Natural killer cell treated with Interleukin-12 subunit alpha and Interleukin-12 subunit beta and Interleukin-15 and Interleukin-18, amount 100 ng/mL, for 72 hours (primary cell): ENCODE measurements around the gene CPEB4. TPM values are rescaled to one million over a fixed set of nuclear protein-coding genes. Genes with fewer than 3 reads are reported as not detected.

ENCODE experiments used
- ATAC-seq, 2 donors: fragments of 150-1000 bp; cut with Tn5 transposase in 1 of 2; sonication (Bioruptor Pico), chemical (Tn5 transposase) in 1 of 2; 2 replicates each; pipeline ENCODE4 v1.10.0; 2021
- DNase-seq: peaks from one replicate; pipeline ENCODE4 v3.0.0; 2022; ENCODE audit warnings: low spot score
- H3K27ac Mint-ChIP-seq, 2 donors: 1 replicate in 1 of 2; 2 replicates in 1 of 2; pipeline ENCODE4 v1.8.0; 2022; ENCODE audit warnings: mixed read lengths in 2 of 2, mild to moderate bottlenecking in 1 of 2, moderate library complexity in 1 of 2
- H3K27me3 Mint-ChIP-seq, 2 donors: 1 replicate in 1 of 2; 2 replicates in 1 of 2; pipeline ENCODE4 v1.8.0; 2022; ENCODE audit warnings: mixed read lengths in 2 of 2
- H3K36me3 Mint-ChIP-seq: one replicate; pipeline ENCODE4 v1.8.0; 2022; ENCODE audit warnings: mixed read lengths
- H3K4me1 Mint-ChIP-seq, 2 donors: 1 replicate in 1 of 2; 2 replicates in 1 of 2; pipeline ENCODE4 v1.8.0; 2022; ENCODE audit warnings: low read depth in 2 of 2, mixed read lengths in 2 of 2, mild to moderate bottlenecking in 1 of 2
- H3K4me3 Mint-ChIP-seq: one replicate; pipeline ENCODE4 v1.8.0; 2022; ENCODE audit warnings: mixed read lengths
- H3K9me3 Mint-ChIP-seq: 2 replicates; pipeline ENCODE4 v1.8.0; 2022; ENCODE audit warnings: mixed read lengths
- total RNA-seq, 2 donors: library from RNA; stranded (reverse); gene quantifications; one replicate each; pipeline ENCODE4 v1.2.3, GENCODE V29; 2022

Gene CPEB4
- total RNA-seq, 2 donors from 2014 or later: 29.9 to 45.6 TPM

DNA sequence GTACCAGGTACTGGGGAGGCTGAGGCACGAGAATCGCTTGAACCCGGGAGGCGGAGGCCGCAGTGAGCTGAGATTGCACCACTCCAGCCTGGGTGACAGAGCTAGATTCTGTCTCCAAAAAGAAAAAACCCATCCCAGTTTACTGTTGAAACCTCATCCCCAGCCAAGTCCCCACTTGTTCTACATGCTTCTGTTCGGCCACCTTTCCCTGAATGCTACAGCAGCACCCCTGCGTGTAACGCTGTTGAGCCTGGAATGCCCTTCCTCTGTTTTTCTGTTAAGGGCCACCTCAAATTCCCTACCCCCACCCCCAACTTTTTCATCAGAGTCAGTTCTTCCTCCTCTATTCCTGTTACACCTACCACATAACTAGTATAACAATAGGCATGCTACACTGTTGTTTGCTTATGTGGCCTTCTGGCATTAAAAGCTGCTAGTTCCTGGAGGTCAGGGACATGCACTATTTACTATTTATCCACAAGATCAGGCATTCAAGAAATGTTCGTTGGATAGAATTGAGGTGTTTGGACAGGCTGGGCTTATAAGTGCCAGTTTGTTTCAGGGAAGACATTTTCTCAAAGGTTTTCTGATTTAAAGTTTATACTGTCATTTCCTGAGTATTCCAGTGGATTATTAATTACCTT is 53.7 kb downstream of the CPEB4 start:
- peaks cover 7 to 10% of the 10 kb centered on the region in 2 donors for H3K4me1 Mint-ChIP-seq
- DNase-seq (no peak), ATAC-seq (no peak)
- no peak overlapping the region for H3K4me3 Mint-ChIP-seq
- H3K27me3 Mint-ChIP-seq: no peaks in the 10 kb centered on the region
- H3K27ac Mint-ChIP-seq: no peak overlapping the region
- H3K36me3 Mint-ChIP-seq: peaks cover 8% of the 10 kb centered on the region
- H3K9me3 Mint-ChIP-seq: no peaks in the 10 kb centered on the region

DNA sequence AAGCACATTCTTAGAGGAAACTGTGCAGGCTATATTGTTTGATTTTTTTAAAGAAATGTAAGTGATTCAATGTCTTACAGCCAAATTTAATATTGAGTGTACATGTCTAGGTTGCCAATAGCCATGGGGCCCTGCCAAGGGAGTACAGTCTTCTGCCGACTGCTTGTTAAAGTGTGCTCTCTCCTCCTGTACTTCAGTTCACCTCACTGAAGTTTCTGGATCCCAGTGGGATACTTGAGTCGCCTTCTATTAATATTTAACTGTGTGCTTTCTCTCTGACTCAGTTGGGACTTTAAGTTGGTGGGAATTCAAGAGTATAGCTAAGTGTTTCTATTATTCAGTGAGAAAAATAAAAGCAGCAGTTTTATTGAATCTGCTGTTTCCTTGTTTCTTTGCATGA is 56.4 kb downstream of the CPEB4 start:
- DNase-seq (no peak), ATAC-seq (no peak)
- H3K4me1 Mint-ChIP-seq: peaks cover 3 to 5% of the 10 kb centered on the region in 2 donors
- no peaks in the 10 kb centered on the region for H3K27me3 Mint-ChIP-seq
- peaks cover 17% of the 10 kb centered on the region for H3K36me3 Mint-ChIP-seq
- no peaks in the 10 kb centered on the region for H3K9me3 Mint-ChIP-seq
- no peak overlapping the region for H3K27ac Mint-ChIP-seq
- no peak overlapping the region for H3K4me3 Mint-ChIP-seq

DNA sequence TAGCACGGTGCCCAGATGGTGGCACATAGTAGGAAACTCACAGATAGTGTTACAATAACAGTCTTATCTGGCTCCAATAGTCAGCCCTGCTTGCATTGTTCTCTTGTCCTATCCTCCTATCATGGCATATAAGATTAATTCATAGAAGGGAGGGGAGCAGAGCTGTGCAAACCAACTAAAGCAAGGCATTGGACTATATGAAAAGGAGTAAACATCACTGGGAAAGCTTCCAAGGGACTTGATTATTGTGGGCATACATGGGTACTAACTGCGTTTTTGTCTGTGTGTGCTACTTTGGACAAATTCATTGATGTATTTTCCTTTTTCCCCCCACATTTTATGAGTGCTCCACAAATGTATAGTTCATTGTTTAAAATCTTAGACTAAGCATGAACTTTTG is 57.0 kb downstream of the CPEB4 start:
- Mint-ChIP-seq H3K4me1 (peaks cover 3 to 5% of the 10 kb centered on the region in 2 donors), H3K27ac (no peak overlapping the region), H3K27me3 (no peaks in the 10 kb centered on the region), H3K4me3 (no peak overlapping the region), H3K9me3 (no peaks in the 10 kb centered on the region), H3K36me3 (peaks cover 21% of the 10 kb centered on the region)
- no peak for DNase-seq
- no peak for ATAC-seq

DNA sequence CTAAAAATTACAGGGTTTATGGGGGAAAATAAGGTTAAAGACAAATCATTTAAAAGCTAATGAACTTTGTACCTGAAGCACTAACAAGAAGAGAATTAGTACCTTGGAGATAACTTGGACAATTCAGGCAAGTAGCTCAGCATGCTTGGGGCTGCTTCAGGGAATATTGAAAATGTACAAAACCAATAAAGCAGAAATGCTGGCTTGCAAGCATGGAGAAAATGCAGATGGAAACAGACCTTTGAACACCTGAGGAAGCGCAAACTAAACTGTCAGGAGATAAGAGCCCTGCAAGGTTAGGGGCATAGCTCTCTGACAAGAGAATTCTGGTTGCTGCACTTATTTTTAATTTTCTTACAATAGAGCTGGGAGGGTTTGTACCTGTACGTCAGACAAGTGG is 58.2 kb downstream of the CPEB4 start:
- no peak overlapping the region for H3K4me3 Mint-ChIP-seq
- peaks cover 21% of the 10 kb centered on the region for H3K36me3 Mint-ChIP-seq
- H3K27ac Mint-ChIP-seq: no peak overlapping the region
- H3K9me3 Mint-ChIP-seq: no peaks in the 10 kb centered on the region
- ATAC-seq (no peak), DNase-seq (no peak)
- peaks cover 3 to 5% of the 10 kb centered on the region in 2 donors for H3K4me1 Mint-ChIP-seq
- no peaks in the 10 kb centered on the region for H3K27me3 Mint-ChIP-seq

DNA sequence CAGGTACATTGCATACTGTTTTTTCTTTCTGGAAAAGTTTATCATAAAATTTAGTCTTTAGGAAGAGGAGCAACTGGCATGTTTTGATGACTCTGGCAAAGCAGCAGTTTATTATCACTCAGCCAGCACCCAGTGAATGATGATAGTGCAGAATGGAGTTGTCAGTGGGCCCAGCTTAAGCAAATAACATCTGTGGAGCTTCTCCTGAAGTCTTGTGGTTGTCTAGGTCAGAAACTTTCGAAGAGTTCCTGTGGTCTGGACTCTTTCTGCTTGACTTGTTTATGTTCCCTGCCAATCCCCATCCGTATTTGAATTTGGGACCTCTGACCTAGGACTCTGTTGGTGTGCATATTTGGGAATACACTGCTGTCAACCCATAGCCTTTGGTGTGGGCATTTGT is 62.7 kb downstream of the CPEB4 start:
- Mint-ChIP-seq H3K4me1 (no peaks in the 10 kb centered on the region), H3K9me3 (no peaks in the 10 kb centered on the region)
- ATAC-seq: no peak

DNA sequence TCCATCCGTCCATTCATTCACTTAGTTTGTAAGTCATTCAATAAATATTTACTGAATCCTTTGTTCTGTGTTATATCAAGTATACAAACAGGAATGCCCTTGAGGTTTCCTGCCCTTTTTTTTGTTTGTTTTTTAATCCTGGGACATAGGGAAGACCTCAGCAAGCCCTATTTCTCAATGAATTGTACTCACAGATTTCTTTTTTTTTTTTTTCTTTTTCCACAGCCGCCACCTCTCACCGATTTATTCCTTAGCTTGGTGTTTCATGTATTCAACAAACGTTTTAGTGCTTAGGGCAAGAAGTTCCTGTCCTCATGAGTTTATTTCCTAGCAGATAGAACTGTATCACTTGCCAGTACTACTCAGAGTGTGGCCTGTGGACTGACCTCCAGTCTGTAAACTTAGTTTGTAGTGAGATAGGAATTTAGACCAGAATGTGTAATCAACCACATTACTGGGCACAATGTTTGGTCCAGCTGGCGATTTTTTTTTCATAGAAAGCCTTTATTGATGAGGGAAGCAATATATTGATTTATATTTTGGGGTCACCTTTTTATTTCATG is 65.5 kb downstream of the CPEB4 start:
- Mint-ChIP-seq H3K27ac (no peak overlapping the region), H3K36me3 (peaks cover 23% of the 10 kb centered on the region), H3K4me1 (no peaks in the 10 kb centered on the region), H3K9me3 (no peaks in the 10 kb centered on the region), H3K27me3 (no peaks in the 10 kb centered on the region), H3K4me3 (no peak overlapping the region)
- DNase-seq (no peak), ATAC-seq (no peak)

More for the DNA sequence above, 62.7 kb downstream of the CPEB4 start:
- H3K4me3 Mint-ChIP-seq: no peak overlapping the region
- H3K27ac Mint-ChIP-seq: no peak overlapping the region
- H3K36me3 Mint-ChIP-seq: peaks cover 36% of the 10 kb centered on the region
- no peaks in the 10 kb centered on the region for H3K27me3 Mint-ChIP-seq
- DNase-seq: no peak

DNA sequence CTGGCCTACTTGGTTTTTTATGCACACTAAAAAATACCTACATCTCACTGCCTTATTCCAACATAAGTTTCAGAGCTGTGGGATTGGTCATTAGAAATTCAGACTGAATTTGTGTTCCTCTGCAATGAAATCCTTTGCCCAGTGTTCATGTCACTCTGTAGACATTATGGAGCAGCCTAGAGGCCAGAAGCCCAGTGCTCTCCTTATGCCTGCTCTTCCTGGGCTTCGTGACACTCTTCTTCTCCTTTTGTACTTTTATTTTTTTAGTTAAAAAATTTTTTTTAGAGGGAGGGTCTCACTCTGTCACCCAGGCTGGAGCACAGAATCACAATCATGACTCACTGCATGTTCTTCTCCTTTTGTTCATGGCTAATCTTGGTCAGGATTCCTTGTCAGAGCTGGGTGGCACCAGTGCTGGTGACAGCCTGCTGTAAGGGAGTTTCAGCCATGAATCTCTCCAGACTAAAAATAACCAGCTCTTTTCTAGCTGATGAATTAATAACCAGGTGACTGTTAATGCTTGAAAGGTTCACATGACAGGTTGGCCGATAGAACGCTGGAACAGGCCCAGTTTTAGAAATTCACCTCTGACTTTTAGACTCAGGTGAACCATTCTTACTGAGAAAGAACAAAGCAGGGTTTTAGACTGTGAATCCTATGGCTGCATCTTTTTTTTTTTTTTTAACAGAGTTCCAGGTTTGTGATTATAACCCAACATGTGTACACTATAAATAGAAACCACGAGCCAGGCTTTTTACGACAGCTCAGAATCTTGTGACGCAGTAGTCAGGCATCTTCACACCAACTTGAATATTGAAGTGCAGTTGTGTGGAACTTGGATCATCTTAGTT is 66.7 kb downstream of the CPEB4 start:
- Mint-ChIP-seq H3K36me3 (peaks cover 17% of the 10 kb centered on the region), H3K4me1 (no peaks in the 10 kb centered on the region), H3K9me3 (no peaks in the 10 kb centered on the region), H3K4me3 (no peak overlapping the region), H3K27ac (no peak overlapping the region), H3K27me3 (no peaks in the 10 kb centered on the region)
- no peak for DNase-seq
- ATAC-seq: no peak

DNA sequence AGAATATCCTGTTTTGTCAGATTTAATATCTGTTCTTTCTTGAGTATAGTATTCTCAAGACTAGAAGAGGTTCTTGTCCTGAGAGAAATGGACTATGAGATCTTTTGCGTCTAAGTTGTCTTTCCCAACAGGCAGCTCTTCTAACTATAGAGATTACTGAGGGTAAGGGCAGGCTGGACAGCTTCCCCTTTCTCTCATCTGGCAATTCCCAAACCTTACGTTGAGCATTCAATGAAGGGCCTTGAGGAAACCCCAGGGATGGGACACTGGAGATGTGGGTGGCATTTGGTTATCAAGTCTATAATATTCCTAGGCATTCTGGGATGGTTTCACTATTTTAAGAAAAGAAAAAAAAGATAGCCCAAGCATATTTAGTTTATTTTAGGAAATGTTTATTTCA is 72.8 kb downstream of the CPEB4 start:
- H3K9me3 Mint-ChIP-seq: no peaks in the 10 kb centered on the region
- peaks cover 0 to 3% of the 10 kb centered on the region in 2 donors for H3K4me1 Mint-ChIP-seq
- ATAC-seq (no peak), DNase-seq (no peak)
- H3K36me3 Mint-ChIP-seq: no peaks in the 10 kb centered on the region
- H3K27ac Mint-ChIP-seq: no peak overlapping the region
- no peak overlapping the region for H3K4me3 Mint-ChIP-seq
- H3K27me3 Mint-ChIP-seq: no peaks in the 10 kb centered on the region

DNA sequence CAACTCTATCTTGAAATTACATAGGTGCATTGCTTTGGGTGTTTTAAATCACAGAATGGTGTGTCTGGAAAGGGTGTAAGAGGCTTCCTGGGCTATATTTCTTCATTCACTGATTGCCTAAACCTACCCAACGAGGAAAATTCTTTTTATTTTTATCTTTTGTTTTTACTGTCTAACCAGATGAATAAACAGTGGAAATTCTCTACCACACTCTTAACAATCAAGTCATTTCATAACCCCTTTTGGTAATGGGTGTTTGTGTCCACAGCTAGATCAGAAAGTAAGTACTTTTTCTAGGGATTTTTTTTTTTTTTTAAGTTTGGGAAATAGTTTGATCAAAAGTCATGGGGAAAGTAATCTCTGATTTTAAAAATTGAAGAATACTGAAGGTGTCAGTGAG is 73.3 kb downstream of the CPEB4 start:
- no peak overlapping the region for H3K4me3 Mint-ChIP-seq
- no peak overlapping the region for H3K27ac Mint-ChIP-seq
- peaks cover 0 to 3% of the 10 kb centered on the region in 2 donors for H3K4me1 Mint-ChIP-seq
- ATAC-seq (no peak), DNase-seq (no peak)
- no peaks in the 10 kb centered on the region for H3K9me3 Mint-ChIP-seq
- H3K36me3 Mint-ChIP-seq: no peaks in the 10 kb centered on the region
- H3K27me3 Mint-ChIP-seq: no peaks in the 10 kb centered on the region

DNA sequence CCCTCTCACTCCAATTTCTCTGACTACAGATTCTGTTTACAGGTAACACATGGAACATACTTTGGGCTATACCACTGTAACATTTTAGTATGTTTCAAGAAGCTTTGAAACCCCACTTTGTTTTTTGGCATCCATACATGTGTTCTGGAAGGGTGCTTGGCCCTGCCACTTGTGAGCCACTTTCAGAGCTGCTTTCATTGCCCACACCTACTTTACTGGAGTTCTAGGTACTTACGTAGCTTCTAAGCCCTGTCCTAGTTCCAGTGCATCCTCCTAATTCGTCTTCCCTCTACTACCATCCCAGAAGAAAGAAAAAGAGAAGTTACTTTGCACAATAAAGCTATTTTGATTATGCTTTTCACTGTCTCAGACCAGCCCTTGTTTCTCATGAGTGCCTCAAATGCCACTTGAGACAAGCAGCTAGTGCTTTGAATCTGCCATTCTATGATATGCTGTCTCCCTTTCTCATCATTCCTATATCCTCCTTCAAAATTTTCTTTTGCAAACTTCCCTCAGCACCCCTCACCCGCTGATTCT is 74.4 kb downstream of the CPEB4 start:
- DNase-seq (no peak), ATAC-seq (no peak)
- H3K4me1 Mint-ChIP-seq: peaks cover 0 to 3% of the 10 kb centered on the region in 2 donors
- H3K27me3 Mint-ChIP-seq: no peaks in the 10 kb centered on the region
- H3K9me3 Mint-ChIP-seq: no peaks in the 10 kb centered on the region
- H3K27ac Mint-ChIP-seq: no peak overlapping the region
- no peak overlapping the region for H3K4me3 Mint-ChIP-seq
- H3K36me3 Mint-ChIP-seq: no peaks in the 10 kb centered on the region

DNA sequence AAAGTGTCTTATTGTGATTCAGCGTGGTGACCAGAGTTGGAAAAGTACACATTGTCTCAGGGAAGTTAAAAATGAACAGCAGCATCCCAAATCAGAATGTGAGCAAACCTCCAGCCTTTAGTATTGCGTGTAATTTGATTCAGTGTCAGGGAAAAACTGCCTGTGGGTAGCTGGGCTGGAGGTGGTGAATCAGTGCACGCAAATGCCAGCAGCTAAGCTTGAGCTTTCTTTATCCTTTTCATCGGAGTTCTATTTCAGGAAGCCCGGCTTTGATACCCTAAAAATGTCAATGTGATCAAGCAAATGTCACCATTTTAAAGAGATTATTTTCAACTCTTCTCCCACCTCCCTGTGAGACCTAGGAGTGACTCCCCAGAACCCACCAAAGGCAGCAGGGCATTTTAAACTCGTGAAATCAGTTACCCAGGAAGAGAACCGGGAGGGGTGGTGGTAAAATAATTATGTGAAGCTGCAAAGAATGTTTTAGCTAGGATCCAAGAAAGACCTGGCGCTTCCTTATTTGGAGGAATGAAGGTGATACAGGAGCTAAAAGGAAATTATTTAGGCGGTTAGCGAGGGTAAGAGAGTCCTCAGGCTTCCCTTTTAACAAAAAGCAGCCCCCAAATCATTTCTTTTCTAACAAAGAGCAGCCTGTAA is 75.2 kb downstream of the CPEB4 start:
- Mint-ChIP-seq H3K9me3 (no peaks in the 10 kb centered on the region), H3K36me3 (no peaks in the 10 kb centered on the region), H3K4me3 (no peak overlapping the region), H3K27me3 (no peaks in the 10 kb centered on the region), H3K4me1 (peaks cover 0 to 3% of the 10 kb centered on the region in 2 donors), H3K27ac (no peak overlapping the region)
- ATAC-seq (no peak), DNase-seq (no peak)

DNA sequence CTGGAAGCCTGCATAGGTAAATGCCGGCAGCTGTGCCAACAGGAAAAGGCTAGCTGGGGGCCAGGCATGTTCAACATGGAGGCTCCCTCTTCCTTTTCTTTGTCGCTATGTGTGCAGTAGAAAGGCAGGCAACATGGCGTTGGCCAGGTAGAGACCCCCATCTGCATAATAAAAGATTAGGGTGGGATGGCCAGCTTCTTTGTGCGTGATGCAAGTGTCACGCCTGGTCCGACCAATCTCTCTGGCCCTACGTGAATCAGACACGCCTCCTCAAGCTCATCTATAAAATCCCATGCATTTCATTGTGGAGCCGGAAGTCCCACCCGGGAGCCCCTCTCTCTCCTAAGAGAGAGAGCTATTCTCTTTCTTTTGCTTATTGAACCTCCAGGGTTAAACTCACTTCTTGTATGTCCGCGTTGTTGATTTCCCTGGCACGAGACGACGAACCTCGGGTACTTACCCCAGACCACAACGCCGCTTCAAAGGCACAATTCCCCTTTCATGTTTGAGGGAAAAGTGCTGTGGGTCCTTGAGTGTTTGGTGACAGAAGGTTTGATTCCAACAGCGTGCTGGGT is 75.8 kb downstream of the CPEB4 start:
- Mint-ChIP-seq H3K9me3 (no peaks in the 10 kb centered on the region), H3K27me3 (peaks cover 0 to under 1% of the 10 kb centered on the region in 2 donors), H3K36me3 (no peaks in the 10 kb centered on the region), H3K27ac (no peak overlapping the region), H3K4me3 (no peak overlapping the region), H3K4me1 (peaks cover 0 to 3% of the 10 kb centered on the region in 2 donors)
- DNase-seq (no peak), ATAC-seq (no peak)

DNA sequence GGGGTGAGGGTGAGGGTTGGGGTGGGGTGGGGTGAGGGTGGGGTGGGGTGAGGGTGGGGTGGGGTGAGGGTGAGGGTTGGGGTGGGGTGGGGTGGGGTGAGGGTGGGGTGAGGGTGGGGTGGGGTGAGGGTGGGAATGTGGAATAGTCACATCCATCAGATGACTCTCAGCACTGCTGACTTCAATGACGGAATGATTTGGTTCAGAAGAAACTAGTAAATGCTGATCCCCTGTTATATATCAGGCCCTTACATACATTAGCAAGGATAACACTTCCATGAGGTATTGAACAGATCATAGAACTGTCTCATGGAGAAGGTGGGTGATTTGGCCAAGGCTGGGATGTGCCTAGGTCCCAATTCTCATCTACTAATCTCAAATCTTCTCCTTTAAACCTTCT is 76.4 kb downstream of the CPEB4 start:
- no peak overlapping the region for H3K27ac Mint-ChIP-seq
- H3K9me3 Mint-ChIP-seq: no peaks in the 10 kb centered on the region

More for the DNA sequence above, 76.4 kb downstream of the CPEB4 start:
- ATAC-seq: no peak
- peaks cover 0 to 3% of the 10 kb centered on the region in 2 donors for H3K4me1 Mint-ChIP-seq
- no peak overlapping the region for H3K4me3 Mint-ChIP-seq
- DNase-seq: no peak
- peaks cover 4 to 6% of the 10 kb centered on the region in 2 donors for H3K27me3 Mint-ChIP-seq
- H3K36me3 Mint-ChIP-seq: no peaks in the 10 kb centered on the region
